ENCODE results near the gene SH3RF3.

SH3RF3 gene

DNA sequence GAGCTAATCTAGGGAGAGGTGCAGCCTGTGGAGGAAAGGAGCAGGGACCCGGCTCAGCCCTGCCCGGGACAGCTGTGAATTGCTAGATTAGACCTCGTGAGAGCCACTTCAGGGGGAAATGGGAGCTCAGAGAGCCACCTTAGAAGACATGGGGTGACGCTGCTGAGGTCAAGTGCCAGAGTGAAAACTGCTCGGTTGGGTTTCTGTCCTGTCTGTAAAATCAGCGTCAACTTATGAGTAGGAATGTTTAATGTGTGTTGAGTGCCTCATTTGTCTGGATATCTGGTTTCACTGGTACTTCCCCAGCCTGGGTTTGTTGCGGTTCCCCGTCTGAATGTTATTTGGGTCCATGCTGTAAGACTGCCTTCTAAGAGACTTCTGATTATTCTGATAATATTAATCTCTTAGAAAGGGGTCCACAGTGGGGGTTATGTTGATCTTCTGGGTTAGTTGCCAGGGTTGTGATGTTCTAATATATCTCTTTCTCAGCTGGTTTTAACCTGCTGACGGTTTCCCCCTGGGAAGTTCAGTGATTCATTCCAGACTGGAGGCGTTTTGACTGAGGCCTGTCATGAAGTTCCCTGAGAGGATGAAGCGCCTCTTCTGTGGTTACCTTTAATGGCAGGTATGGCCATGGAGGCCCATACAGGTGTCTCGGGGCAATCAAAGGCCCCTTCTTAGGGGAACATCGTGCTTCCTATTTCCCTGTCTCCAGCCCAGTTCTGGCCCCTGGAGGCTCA lies 175.9 kb downstream of the SH3RF3 start:
- no peaks in the 10 kb centered on the region for H3K9me3 ChIP-seq (ENCODE audit: control insufficient read depth, insufficient read depth, low read length)
- no peak overlapping the region for H3K4me3 ChIP-seq (ENCODE audit: low read length)
- DNase-seq (ENCODE audit: low read depth, low spot score) = no peak
- no peaks in the 10 kb centered on the region for H3K27me3 ChIP-seq (ENCODE audit: control insufficient read depth, insufficient read depth, low read length)
- H3K4me1 ChIP-seq (ENCODE audit: control insufficient read depth, insufficient read depth, low read length) = peaks cover 4% of the 10 kb centered on the region; the same call in 1 of the 2 replicates
- H3K27ac ChIP-seq (ENCODE audit: low read length) = no peak overlapping the region
- no CpG with 5 or more reads among the region's 13 CpGs for WGBS (ENCODE audit: insufficient coverage, insufficient read length)
- H3K36me3 ChIP-seq (ENCODE audit: control insufficient read depth, insufficient read depth, low read length) = no peaks in the 10 kb centered on the region

DNA sequence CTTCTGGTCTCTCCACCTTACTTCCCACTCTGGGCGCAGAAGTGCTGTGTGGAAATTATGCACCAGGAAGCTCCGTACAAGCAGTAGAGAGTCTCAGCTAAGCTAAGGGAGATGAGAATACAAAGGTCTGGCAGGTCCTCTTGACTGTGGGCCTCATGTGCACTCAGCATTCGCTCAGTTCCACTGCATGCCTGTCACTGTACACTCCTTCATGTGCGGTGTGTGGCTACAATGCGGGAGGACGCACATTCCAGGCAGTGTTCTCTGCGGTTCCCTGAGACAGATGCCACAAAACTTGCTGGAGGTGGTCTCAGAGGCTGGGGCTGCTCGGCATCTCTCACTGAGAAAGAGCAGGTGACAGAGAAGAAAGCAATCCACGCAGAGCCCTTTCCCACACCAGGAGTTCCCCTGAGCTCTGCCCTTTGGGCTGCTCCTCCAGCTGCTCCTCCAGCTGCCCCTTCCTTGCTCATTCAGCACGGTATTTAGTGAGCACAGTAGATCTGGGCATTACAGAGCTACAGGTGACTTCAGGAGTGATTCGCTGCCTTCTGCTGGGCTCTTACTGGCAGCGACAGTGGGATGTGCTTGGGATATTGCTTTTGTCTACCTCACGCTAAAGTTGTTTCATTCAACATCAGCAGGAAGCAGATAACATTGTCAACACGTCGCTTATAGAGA lies 176.6 kb downstream of the SH3RF3 start:
- no CpG with 5 or more reads among the region's 15 CpGs for WGBS (ENCODE audit: insufficient coverage, insufficient read length)
- Histone ChIP-seq H3K27me3 (ENCODE audit: control insufficient read depth, insufficient read depth, low read length) (no peaks in the 10 kb centered on the region), H3K9me3 (ENCODE audit: control insufficient read depth, insufficient read depth, low read length) (no peaks in the 10 kb centered on the region), H3K4me1 (ENCODE audit: control insufficient read depth, insufficient read depth, low read length) (peaks cover 4% of the 10 kb centered on the region; the same call in 1 of the 2 replicates), H3K4me3 (ENCODE audit: low read length) (no peak overlapping the region), H3K27ac (ENCODE audit: low read length) (no peak overlapping the region), H3K36me3 (ENCODE audit: control insufficient read depth, insufficient read depth, low read length) (no peaks in the 10 kb centered on the region)
- no peak for DNase-seq (ENCODE audit: low read depth, low spot score)

DNA sequence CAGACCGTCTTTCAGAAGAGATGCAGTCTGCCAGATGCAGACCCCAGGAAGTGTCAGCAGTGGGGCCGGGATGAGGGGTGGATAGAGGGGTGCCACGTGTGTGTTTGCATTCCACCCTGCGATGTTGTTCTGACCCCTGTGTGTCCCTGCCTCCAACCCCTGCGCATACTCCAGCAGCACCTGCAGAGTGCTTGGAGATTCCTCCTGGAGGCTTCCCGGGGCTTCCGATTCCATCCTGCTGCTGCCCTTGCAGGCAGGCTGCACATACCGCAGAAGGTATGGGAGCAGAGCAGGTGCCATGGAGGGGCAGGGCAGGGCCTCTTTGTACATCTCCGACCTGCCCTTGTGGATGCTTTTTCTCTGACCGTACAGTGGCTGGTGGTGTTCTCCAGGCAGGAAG lies 177.2 kb downstream of the SH3RF3 start:
- Histone ChIP-seq H3K4me1 (ENCODE audit: control insufficient read depth, insufficient read depth, low read length) (peaks cover 4% of the 10 kb centered on the region; the same call in 1 of the 2 replicates), H3K4me3 (ENCODE audit: low read length) (no peak overlapping the region), H3K27ac (ENCODE audit: low read length) (no peak overlapping the region), H3K36me3 (ENCODE audit: control insufficient read depth, insufficient read depth, low read length) (no peaks in the 10 kb centered on the region), H3K9me3 (ENCODE audit: control insufficient read depth, insufficient read depth, low read length) (no peaks in the 10 kb centered on the region), H3K27me3 (ENCODE audit: control insufficient read depth, insufficient read depth, low read length) (no peaks in the 10 kb centered on the region)
- no CpG with 5 or more reads among the region's 10 CpGs for WGBS (ENCODE audit: insufficient coverage, insufficient read length)
- no peak for DNase-seq (ENCODE audit: low read depth, low spot score)

DNA sequence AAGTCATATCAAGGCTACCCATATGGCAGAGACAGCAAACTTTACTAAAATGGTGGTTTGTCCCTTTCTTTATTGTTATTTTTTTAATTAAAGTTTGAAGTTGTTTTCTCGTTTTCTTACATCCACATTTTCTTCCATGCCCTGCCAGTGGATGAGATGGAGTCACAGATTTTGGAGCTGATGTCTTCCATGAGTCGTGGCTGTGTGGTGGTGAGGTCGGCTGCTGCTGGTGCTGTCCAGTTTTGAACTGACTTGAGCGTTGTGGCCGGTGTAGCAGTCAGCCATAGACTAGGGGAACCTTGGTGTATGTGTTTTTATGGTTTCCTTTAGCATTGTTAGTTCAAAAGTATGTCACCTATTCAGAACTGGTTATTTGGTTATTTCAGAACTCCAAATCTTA lies 182.8 kb downstream of the SH3RF3 start:
- H3K4me1 ChIP-seq (ENCODE audit: control insufficient read depth, insufficient read depth, low read length) = no peaks in the 10 kb centered on the region
- no CpG with 5 or more reads among the region's 5 CpGs for WGBS (ENCODE audit: insufficient coverage, insufficient read length)

DNA sequence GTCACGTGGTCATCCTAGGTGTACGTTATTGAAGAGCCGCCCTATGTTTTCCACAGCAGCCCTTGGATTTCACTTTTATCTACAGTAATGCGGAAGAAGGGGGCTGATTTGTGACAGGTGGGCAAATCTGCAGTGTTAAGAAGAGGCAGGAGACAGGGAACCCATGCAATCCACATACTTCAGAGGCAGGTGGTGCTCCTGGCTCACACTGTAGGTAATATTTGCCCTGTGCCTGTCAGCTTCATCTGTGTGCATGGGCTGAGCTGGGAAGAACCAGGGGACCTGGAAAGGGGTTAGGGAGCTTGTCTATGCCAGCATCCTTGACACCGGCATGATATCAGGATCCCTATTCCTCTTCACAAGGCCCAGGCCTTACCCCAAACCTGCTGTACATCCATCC lies 183.9 kb downstream of the SH3RF3 start:
- Histone ChIP-seq H3K4me1 (ENCODE audit: control insufficient read depth, insufficient read depth, low read length) (no peaks in the 10 kb centered on the region), H3K9me3 (ENCODE audit: control insufficient read depth, insufficient read depth, low read length) (no peaks in the 10 kb centered on the region), H3K27ac (ENCODE audit: low read length) (no peak overlapping the region), H3K27me3 (ENCODE audit: control insufficient read depth, insufficient read depth, low read length) (no peaks in the 10 kb centered on the region), H3K36me3 (ENCODE audit: control insufficient read depth, insufficient read depth, low read length) (no peaks in the 10 kb centered on the region), H3K4me3 (ENCODE audit: low read length) (no peak overlapping the region)
- DNase-seq (ENCODE audit: low read depth, low spot score) = no peak
- WGBS (ENCODE audit: insufficient coverage, insufficient read length) = no CpG with 5 or more reads among the region's 5 CpGs

More for the DNA sequence above, 182.8 kb downstream of the SH3RF3 start:
- Histone ChIP-seq H3K36me3 (ENCODE audit: control insufficient read depth, insufficient read depth, low read length) (no peaks in the 10 kb centered on the region), H3K27me3 (ENCODE audit: control insufficient read depth, insufficient read depth, low read length) (no peaks in the 10 kb centered on the region), H3K9me3 (ENCODE audit: control insufficient read depth, insufficient read depth, low read length) (no peaks in the 10 kb centered on the region), H3K27ac (ENCODE audit: low read length) (no peak overlapping the region), H3K4me3 (ENCODE audit: low read length) (no peak overlapping the region)
- DNase-seq (ENCODE audit: low read depth, low spot score) = no peak

DNA sequence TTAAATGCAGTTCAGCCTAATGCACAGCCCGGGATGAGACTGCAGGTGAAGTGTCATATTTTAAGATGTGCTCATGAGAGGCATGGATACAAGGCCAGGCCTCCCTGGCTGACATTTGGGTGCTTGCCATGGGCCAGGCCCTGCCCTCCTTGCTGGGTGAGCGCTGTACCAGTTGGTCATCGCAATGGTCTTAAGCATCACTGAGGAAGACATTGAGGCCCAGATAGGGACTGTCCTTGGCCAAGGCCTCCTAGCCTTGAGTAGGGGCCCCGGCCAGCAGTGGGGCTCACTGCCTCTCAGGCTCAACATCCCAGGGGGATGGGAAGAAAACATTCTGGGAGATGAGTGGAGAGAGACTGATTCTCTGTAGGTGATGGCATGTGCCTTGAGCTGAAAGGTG lies 184.3 kb downstream of the SH3RF3 start:
- Histone ChIP-seq H3K27me3 (ENCODE audit: control insufficient read depth, insufficient read depth, low read length) (no peaks in the 10 kb centered on the region), H3K4me3 (ENCODE audit: low read length) (no peak overlapping the region), H3K9me3 (ENCODE audit: control insufficient read depth, insufficient read depth, low read length) (no peaks in the 10 kb centered on the region), H3K4me1 (ENCODE audit: control insufficient read depth, insufficient read depth, low read length) (no peaks in the 10 kb centered on the region), H3K36me3 (ENCODE audit: control insufficient read depth, insufficient read depth, low read length) (no peaks in the 10 kb centered on the region), H3K27ac (ENCODE audit: low read length) (no peak overlapping the region)
- no peak for DNase-seq (ENCODE audit: low read depth, low spot score)
- WGBS (ENCODE audit: insufficient coverage, insufficient read length) = no CpG with 5 or more reads among the region's 4 CpGs

DNA sequence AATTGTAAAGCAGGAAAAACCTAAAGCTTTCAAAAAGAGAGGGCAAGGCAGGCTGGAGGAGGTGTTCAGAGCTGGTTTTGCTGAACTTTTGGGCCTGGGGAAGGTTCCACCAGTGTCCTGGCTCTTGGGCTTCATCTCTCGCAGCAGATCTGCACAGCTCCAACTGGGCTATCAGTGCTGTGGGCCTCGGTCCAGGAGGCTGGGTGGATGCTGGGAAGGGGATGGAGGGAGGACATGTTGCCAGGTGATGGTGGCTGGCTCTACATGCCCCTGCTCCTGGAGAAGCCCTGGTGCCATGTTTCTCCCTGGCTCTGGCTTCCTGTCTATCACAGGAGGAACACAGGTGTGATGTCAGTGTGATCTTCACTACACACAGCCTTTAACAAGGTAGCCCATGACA lies 187.1 kb downstream of the SH3RF3 start:
- no peak overlapping the region for H3K4me3 ChIP-seq (ENCODE audit: low read length)
- H3K27ac ChIP-seq (ENCODE audit: low read length) = no peak overlapping the region
- no peaks in the 10 kb centered on the region for H3K36me3 ChIP-seq (ENCODE audit: control insufficient read depth, insufficient read depth, low read length)
- DNase-seq (ENCODE audit: low read depth, low spot score) = no peak
- H3K9me3 ChIP-seq (ENCODE audit: control insufficient read depth, insufficient read depth, low read length) = no peaks in the 10 kb centered on the region
- H3K27me3 ChIP-seq (ENCODE audit: control insufficient read depth, insufficient read depth, low read length) = no peaks in the 10 kb centered on the region
- H3K4me1 ChIP-seq (ENCODE audit: control insufficient read depth, insufficient read depth, low read length) = no peaks in the 10 kb centered on the region
- WGBS (ENCODE audit: insufficient coverage, insufficient read length) = no CpG with 5 or more reads among the region's 2 CpGs

DNA sequence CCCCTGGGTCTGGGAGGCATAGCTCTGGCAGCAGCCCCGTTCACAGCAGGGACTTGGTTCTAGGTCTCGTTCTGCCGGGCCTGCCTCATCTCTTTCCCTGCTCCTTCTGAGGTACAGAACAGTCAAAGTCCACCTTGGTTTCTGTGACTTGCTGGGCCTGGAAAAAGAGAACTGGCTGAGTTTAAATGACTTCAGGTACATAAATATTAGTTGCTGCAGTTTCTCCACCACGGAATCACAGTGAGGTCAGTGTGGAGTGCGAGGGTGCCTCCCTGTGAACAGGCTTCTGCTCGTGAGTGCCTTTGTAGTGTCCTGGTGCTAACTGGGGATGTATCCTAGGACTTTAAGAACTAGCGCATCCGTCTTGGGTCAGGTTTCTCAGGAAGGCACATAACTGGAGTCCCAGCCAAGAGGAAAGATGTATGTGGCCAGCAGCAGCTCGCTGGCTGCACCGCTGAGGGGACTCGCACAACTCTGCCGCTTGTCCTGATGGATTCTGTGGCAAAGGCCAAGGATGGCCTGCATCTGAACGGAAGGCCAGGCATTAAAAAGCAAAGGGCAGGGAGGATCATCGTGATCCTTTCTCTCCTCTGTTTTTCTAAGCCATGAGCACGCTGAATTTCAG lies 188.6 kb downstream of the SH3RF3 start:
- no peaks in the 10 kb centered on the region for H3K36me3 ChIP-seq (ENCODE audit: control insufficient read depth, insufficient read depth, low read length)
- no CpG with 5 or more reads among the region's 15 CpGs for WGBS (ENCODE audit: insufficient coverage, insufficient read length)
- no peak overlapping the region for H3K4me3 ChIP-seq (ENCODE audit: low read length)
- DNase-seq (ENCODE audit: low read depth, low spot score) = no peak
- H3K4me1 ChIP-seq (ENCODE audit: control insufficient read depth, insufficient read depth, low read length) = no peaks in the 10 kb centered on the region
- H3K9me3 ChIP-seq (ENCODE audit: control insufficient read depth, insufficient read depth, low read length) = no peaks in the 10 kb centered on the region
- no peaks in the 10 kb centered on the region for H3K27me3 ChIP-seq (ENCODE audit: control insufficient read depth, insufficient read depth, low read length)
- H3K27ac ChIP-seq (ENCODE audit: low read length) = no peak overlapping the region

DNA sequence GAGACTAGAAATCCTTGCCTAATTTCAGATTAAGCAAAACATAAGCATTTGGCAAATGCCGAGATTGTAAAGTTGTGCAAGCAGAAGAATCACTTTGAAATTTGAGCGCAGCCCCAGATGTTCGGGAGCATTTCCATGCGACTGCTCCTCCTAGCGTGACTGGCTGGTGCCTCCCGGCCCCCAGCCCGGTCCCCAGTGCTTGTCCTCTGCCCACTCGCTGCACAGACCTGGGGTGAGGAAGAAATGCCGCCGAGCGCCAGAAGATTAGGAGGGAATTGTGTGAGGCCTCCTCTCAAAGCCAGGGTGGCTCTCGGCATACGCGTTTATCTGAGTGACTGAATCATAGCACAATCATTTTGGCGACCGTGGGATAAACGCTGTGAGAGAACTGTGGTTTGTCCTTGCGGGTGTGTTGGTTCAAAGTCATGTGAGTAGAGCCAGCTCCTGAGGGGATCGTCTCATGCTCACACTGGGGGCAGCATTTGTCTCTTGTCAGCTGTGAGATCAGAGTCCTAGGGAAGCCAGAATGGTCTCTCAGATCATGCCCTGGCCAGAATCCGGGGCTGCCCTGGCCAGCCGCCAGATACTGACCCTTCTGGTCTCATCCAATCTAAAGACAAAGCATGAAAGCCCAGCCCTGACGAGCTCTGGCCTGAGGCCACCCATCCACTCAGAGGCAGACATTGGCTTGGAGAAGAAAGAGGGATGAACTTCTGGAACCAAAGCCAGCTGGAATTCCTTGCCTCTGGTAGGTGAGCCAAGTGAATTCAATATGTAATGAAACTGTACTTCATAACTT lies 189.3 kb downstream of the SH3RF3 start:
- Histone ChIP-seq H3K27me3 (ENCODE audit: control insufficient read depth, insufficient read depth, low read length) (no peaks in the 10 kb centered on the region), H3K4me3 (ENCODE audit: low read length) (no peak overlapping the region), H3K27ac (ENCODE audit: low read length) (no peak overlapping the region), H3K36me3 (ENCODE audit: control insufficient read depth, insufficient read depth, low read length) (no peaks in the 10 kb centered on the region), H3K9me3 (ENCODE audit: control insufficient read depth, insufficient read depth, low read length) (no peaks in the 10 kb centered on the region), H3K4me1 (ENCODE audit: control insufficient read depth, insufficient read depth, low read length) (no peaks in the 10 kb centered on the region)
- no peak for DNase-seq (ENCODE audit: low read depth, low spot score)
- WGBS (ENCODE audit: insufficient coverage, insufficient read length) = no CpG with 5 or more reads among the region's 22 CpGs

DNA sequence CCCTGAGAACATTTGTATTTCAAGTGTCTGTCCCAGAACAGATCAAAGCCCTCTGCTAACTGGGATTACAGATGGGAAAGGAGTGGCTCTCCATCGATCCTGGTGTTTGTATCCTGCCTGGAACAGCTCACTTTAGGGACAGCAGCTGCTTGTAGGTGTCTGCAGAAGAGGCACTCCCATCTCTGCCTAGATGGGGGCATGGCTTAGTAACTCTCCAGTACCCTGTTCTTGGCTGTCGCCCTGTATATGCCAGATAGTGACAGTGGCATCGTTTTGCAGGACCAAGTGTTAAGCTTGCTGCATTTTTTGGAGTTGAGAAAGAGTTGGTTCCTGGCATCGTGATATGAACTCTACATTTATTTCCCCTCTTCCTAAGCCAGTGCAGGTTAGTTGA lies 189.9 kb downstream of the SH3RF3 start:
- H3K27me3 ChIP-seq (ENCODE audit: control insufficient read depth, insufficient read depth, low read length) = no peaks in the 10 kb centered on the region
- no peak for DNase-seq (ENCODE audit: low read depth, low spot score)
- H3K4me3 ChIP-seq (ENCODE audit: low read length) = no peak overlapping the region
- H3K27ac ChIP-seq (ENCODE audit: low read length) = no peak overlapping the region
- H3K36me3 ChIP-seq (ENCODE audit: control insufficient read depth, insufficient read depth, low read length) = no peaks in the 10 kb centered on the region
- H3K9me3 ChIP-seq (ENCODE audit: control insufficient read depth, insufficient read depth, low read length) = no peaks in the 10 kb centered on the region
- no peaks in the 10 kb centered on the region for H3K4me1 ChIP-seq (ENCODE audit: control insufficient read depth, insufficient read depth, low read length)
- WGBS (ENCODE audit: insufficient coverage, insufficient read length) = no CpG with 5 or more reads among the region's 4 CpGs

Measured in iPS DF 6.9 (cell line).